Ovary (tissue), 9 donors: ENCODE data around the gene THTPA. TPM values are rescaled to one million over a fixed set of nuclear protein-coding genes. Genes with fewer than 3 reads are reported as not detected.
"Not testable (repeated sequence)": the region's sequence is repeated elsewhere in the genome, so short reads cannot be mapped to it uniquely, and the experiment has no call there.

Source experiments
- DNase-seq, 5 donors: peaks; one replicate each; pipeline ENCODE4 v3.0.0-alpha.2; 2019 to 2020
- H3K27ac ChIP-seq, 2 donors: fragments of 200-600 bp; one replicate each; pipeline versions ENCODE4 v1.5.1 to v1.8.0; 2019 to 2022
- H3K27me3 ChIP-seq: fragments of 200-600 bp; one replicate; pipeline ENCODE4 v1.8.0; 2022
- H3K36me3 ChIP-seq: fragments of 200-600 bp; sonication (generic); one replicate; pipeline ENCODE4 v1.5.1; 2019
- H3K4me1 ChIP-seq: one replicate; pipeline ENCODE4 v1.8.1; 2013; ENCODE audit warnings: mild to moderate bottlenecking, moderate library complexity; ENCODE audit not compliant: insufficient read depth
- H3K4me3 ChIP-seq: fragments of 200-600 bp; sonication (generic); one replicate; pipeline ENCODE4 v1.5.1; 2017
- H3K9me3 ChIP-seq, 2 donors: fragments of 200-600 bp in 1 of 2; sonication (generic) in 1 of 2; one replicate each; pipeline versions ENCODE4 v1.5.1 to v1.8.1; 2013 to 2019; ENCODE audit warnings: mild to moderate bottlenecking in 1 of 2, moderate library complexity in 1 of 2
- CTCF ChIP-seq, 3 donors: fragments of 450-650 bp in 2 of 3; fragments of 200-600 bp in 1 of 3; IDR thresholded peaks; one replicate each; pipeline versions ENCODE4 v1.5.1 to v1.8.0; 2016 to 2022; ENCODE audit warnings: antibody characterized with exemption in 3 of 3, mild to moderate bottlenecking in 1 of 3
- EP300 ChIP-seq: sonication (generic); formaldehyde crosslinking; IDR thresholded peaks from one replicate; pipeline ENCODE4 v1.6.1; 2017; ENCODE audit warnings: antibody characterized with exemption
- POLR2A ChIP-seq: fragments of 450-650 bp; IDR thresholded peaks from one replicate; pipeline ENCODE4 v1.6.1; 2017; ENCODE audit warnings: antibody characterized with exemption, mild to moderate bottlenecking, moderate library complexity
- WGBS, 3 donors: extraction: QIAGEN DNeasy Blood & Tissue Kit in 1 of 3; methylation state at CpG; one replicate each; pipeline versions ENCODE4 v1.1.5 to v1.1.7; 2013 to 2017; 5-methylcytosine and 5-hydroxymethylcytosine counted together
- intact Hi-C, 4 donors: fragments of 100-400 bp; cut with DNase I; formaldehyde crosslinking; loops; one replicate each; pipeline versions ENCODE4 v1.11.0 to v1.15.1; 2022 to 2023
- polyA plus RNA-seq, 2 donors: library from polyadenylated mRNA; stranded (reverse); fragments of 200-250 nt in 1 of 2; fragments of 350-450 nt in 1 of 2; fragmentation: Illumina TruSeq in 1 of 2; extraction: RNeasy Lipid Tissue Mini Kit (QIAGEN cat#74804) in 1 of 2; gene quantifications; one replicate each; pipeline ENCODE4 v1.2.3, GENCODE V29; 2013 to 2014
- total RNA-seq, 7 donors: library from RNA; depleted of rRNA in 2 of 7; stranded (reverse); fragments of >200 nt in 2 of 7; fragmentation: NEBNext Ultra II Directional in 3 of 7; extraction: Animal tissue kit (Norgen Biotek cat#: 25700) in 3 of 7; gene quantifications; one replicate each; pipeline versions ENCODE4 v1.1.0 to v1.2.4, GENCODE V29; 2016 to 2023
- donor health status: DM: no; HTN: no; CAD: no; lungs with moderate emphysema.
- donor health status: DM: no; HTN: no; CAD: no.
- donor health status: Bipolar disorder and iron deficiency.
- donor health status: DM: yes; HTN: yes; CAD: no.
- donor health status: DM: no; HTN: no; CAD: no.
- donor health status: DM: yes; HTN: yes; CAD: no.

The THTPA gene
- total and polyA plus RNA-seq, 9 donors, result 11.5 to 22.3 (median 19.4) TPM

GRCh38 chr14:23588884-23589598 lies 33.0 kb downstream of the THTPA start:
- DNase-seq, result peak; percentile 89 to 94 (median 93)
- no peak overlapping the region for H3K4me3 ChIP-seq
- TF ChIP-seq EP300, result no peak
- no peak for TF ChIP-seq POLR2A
- peak; percentile 42 to 83 (median 71) for TF ChIP-seq CTCF (IDR thresholded peaks at IDR 0.05)
- no peaks in the 10 kb centered on the region for H3K9me3 ChIP-seq
- H3K36me3 ChIP-seq, result no peaks in the 10 kb centered on the region
- no peaks in the 10 kb centered on the region for H3K27me3 ChIP-seq
- H3K4me1 ChIP-seq, result no peaks in the 10 kb centered on the region
- WGBS, 3 donors, result 15 to 20% (median 17%) methylated on average over 5 of the region's 5 CpGs
- H3K27ac ChIP-seq, result no peak overlapping the region
- intact Hi-C loops, result loop anchor here in 1 of 4 donors (5.0 kb wide), 1 partner anchor 363 kb away; the partner anchor contains the start of gene DHRS4

- intact Hi-C loops, result loop anchor here in 1 of 4 donors (5.0 kb wide), 1 partner anchor 363 kb away; the partner anchor contains the start of gene DHRS4
- Histone ChIP-seq H3K4me3 (no peak overlapping the region), H3K4me1 (no peaks in the 10 kb centered on the region), H3K36me3 (no peaks in the 10 kb centered on the region), H3K27ac (no peak overlapping the region), H3K9me3 (no peaks in the 10 kb centered on the region), H3K27me3 (no peaks in the 10 kb centered on the region)
- DNase-seq, result no peak
- TF ChIP-seq POLR2A (no peak), EP300 (no peak), CTCF (IDR thresholded peaks at IDR 0.05) (no peak)
- 91 to 95% (median 93%) methylated on average over 2 of the region's 2 CpGs for WGBS, 3 donors
These were observed 33.5 kb downstream of the THTPA start for GRCh38 chr14:23589606-23590005.

GRCh38 chr14:23590198-23590597 lies 34.1 kb downstream of the THTPA start:
- WGBS, 3 donors, result 87 to 92% (median 89%) methylated on average over 4 of the region's 4 CpGs

GRCh38 chr14:23594191-23594590 lies 38.1 kb downstream of the THTPA start:
- intact Hi-C loops, DNase-seq, H3K36me3 ChIP-seq, H3K27me3 ChIP-seq, H3K9me3 ChIP-seq, H3K4me3 ChIP-seq, H3K4me1 ChIP-seq, H3K27ac ChIP-seq: not testable (repeated sequence)
- 82 to 95% (median 87%) methylated on average over 3 of the region's 3 CpGs for WGBS, 3 donors

More at GRCh38 chr14:23590198-23590597, 34.1 kb downstream of the THTPA start:
- no peak overlapping the region for H3K4me3 ChIP-seq
- no peak overlapping the region for H3K27ac ChIP-seq
- H3K9me3 ChIP-seq, result no peaks in the 10 kb centered on the region
- no peaks in the 10 kb centered on the region for H3K27me3 ChIP-seq
- H3K36me3 ChIP-seq, result no peaks in the 10 kb centered on the region
- DNase-seq, result no peak
- no peaks in the 10 kb centered on the region for H3K4me1 ChIP-seq
- TF ChIP-seq POLR2A (no peak), CTCF (IDR thresholded peaks at IDR 0.05) (no peak), EP300 (no peak)
- intact Hi-C loops, result no loop called here

- no peaks in the 10 kb centered on the region for H3K9me3 ChIP-seq
- no peaks in the 10 kb centered on the region for H3K4me1 ChIP-seq
- no peak overlapping the region for H3K27ac ChIP-seq
- no peak for DNase-seq
- H3K4me3 ChIP-seq, result no peak overlapping the region
- no peaks in the 10 kb centered on the region for H3K27me3 ChIP-seq
- intact Hi-C loops, result no loop called here
- 89 to 90% (median 90%) methylated on average over 2 of the region's 2 CpGs for WGBS, 3 donors
- no peak for TF ChIP-seq EP300
- no peak for TF ChIP-seq CTCF (IDR thresholded peaks at IDR 0.05)
- TF ChIP-seq POLR2A, result no peak
- H3K36me3 ChIP-seq, result no peaks in the 10 kb centered on the region
These were observed 44.2 kb downstream of the THTPA start for GRCh38 chr14:23600322-23600707.
